DND-41 (cell line): ENCODE measurements around the gene TRIM33.

Experiments
- CTCF ChIP-seq: IDR thresholded peaks from 2 replicates; pipeline ENCODE4 v1.5.1; 2012; ENCODE audit warnings: borderline replicate concordance, low read length, moderate library complexity, mild to moderate bottlenecking; ENCODE audit not compliant: poor library complexity, severe bottlenecking; ENCODE audit errors: extremely low read depth
- EZH2 ChIP-seq: IDR thresholded peaks from 3 replicates; pipeline ENCODE4 v1.6.1; 2012; ENCODE audit warnings: borderline replicate concordance, low read depth, mild to moderate bottlenecking, moderate library complexity, low read length, inconsistent platforms; ENCODE audit not compliant: severe bottlenecking

DNA sequence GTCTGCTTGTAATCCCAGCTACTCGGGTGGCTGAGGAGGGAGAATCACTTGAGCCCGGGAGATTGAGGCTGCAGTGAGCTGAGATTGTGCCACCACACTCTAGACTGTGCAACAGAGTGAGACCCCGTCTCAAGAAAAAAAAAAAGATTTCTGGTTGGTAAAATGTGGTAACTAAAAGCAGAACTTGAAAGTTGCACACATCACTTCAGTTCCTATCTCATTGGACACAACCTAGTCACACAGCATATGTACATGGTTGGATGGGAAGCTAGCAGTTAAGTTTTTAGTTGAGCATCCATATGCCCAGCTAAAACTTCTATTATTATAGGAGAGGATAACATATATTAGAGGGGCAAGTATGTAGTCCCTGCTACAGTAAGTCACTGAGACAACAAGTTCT, 48.4 kb upstream of the TRIM33 start:
- TF ChIP-seq CTCF (no peak), EZH2 (no peak)
